OCI-LY3 (cell line): ENCODE results near the gene SORCS1.

Source experiments
- CTCF ChIP-seq: fragments of 200-600, 300-600 bp; sonication (generic); IDR thresholded peaks from 2 replicates; pipeline ENCODE4 v1.5.1; 2014; ENCODE audit warnings: antibody characterized with exemption, low read length, low read depth
- EZH2phosphoT487 ChIP-seq: fragments of 200-600 bp; shearing (Covaris generic); IDR thresholded peaks from 2 replicates; pipeline ENCODE4 v1.6.1; 2018; ENCODE audit warnings: antibody characterized with exemption, mixed run types, low read depth

DNA sequence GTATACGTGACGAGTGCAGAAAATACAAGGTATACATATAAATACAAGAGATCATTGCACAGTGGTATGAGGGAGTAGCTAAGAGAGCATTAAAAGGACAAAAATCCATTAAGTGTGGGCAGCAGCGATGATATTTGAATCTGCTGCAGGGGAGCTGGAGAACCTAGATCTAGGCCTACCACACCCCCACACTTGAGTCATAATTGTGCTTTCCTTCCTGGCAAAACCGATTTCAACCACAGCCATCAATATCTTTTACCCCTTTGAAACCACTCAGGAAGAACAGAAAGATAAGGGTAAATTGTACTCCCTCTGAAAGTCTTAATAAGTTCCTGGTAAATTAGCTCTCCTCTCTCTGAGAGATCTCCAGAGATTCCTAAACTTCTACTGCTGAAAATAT, 345.0 kb downstream of the SORCS1 start:
- TF ChIP-seq CTCF (no peak), EZH2phosphoT487 (no peak)
